ENCODE results near the gene ROS1.
"Not testable (repeated sequence)": the region's sequence is repeated elsewhere in the genome, so short reads cannot be mapped to it uniquely, and the experiment has no call there.

Gene ROS1

DNA sequence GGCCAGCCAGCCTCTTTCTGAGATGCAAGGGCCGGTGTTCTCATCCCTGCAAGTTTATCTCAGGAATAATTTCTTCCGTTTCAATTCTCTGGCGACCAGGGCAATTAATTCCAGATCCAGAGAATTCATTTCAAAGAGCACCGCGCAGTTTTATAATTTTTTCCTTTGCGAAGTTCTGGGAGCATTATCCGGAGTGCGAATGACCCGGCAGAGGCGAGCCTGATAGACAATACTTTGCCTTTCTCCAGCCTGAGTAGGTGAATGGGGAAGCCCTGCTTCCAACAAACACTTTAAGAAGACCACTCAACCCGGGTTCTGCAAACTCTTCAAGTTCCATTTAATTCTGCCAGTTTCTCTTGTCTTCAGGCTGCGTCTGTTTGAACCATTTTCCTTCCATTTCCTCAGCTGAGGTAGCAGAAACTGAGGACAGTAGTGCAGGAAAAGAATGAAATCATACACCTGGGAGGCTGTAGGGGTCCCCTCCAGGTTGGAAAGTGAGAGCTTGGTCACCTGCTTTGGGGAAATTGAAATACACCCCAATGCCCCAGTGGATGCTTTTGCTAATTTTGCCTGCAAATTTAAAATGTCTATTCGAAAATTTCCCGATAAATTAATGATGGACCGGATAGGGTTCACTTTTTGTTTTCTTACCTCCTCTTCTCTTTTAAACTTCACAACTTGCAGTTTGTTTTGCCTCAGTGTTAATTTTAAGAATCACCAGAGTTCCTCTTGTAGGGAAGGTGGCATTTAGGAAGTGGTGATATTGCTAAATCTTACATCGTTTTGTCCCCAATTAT lies 159.3 kb downstream of the ROS1 start:
- no peak for DNase-seq (ENCODE audit: low read depth)

DNA sequence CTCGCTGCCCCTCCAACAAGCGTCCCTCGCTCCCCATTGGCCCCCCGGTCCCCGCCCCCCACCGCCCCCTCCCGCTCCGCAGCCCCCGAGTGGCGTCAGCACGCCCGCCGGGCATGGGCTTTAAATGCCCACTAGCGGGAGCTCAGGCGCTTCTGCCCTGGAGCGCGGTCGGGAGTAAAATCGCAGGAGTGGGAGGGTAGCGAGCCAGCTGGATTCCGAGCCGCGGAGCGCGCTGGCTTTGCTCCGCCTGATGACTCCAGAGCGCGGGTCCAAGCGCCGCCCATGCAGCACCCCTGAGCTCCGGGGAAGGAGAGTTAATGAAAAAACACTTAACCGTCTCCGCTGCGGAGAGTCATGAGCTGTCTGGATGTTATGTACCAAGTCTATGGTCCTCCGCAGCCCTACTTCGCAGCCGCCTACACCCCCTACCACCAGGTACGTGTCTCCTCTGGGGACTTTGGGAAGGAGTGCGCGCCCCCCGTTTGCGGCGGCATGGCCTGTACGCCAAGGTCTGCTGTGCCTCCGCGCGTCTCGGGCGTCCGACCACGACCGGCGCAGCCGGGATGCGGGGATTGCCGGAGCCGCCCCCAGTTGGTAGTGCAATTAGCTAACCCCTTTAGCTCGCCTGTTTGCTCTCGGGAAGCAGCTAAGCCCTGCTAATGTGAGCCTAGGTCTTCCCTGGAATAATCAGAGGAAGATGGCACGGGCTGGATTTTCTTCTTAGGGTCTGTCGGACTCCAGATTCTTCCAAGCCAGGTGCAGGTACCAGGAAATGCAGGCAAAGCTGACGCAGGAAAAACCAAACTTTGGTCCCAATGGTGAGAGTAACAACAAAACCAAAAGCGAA lies 160.1 kb downstream of the ROS1 start, which contains the start of gene VGLL2:
Gene VGLL2 (plus strand): TSS at position 149 of the 847 bp plus-strand sequence. CDS start 206 bp downstream, at position 355.
- DNase-seq (ENCODE audit: low read depth) = no peak

- no peak for DNase-seq (ENCODE audit: low read depth)
Observed at GRCh38 chr6:117264692-117265409, 160.9 kb downstream of the ROS1 start.

DNA sequence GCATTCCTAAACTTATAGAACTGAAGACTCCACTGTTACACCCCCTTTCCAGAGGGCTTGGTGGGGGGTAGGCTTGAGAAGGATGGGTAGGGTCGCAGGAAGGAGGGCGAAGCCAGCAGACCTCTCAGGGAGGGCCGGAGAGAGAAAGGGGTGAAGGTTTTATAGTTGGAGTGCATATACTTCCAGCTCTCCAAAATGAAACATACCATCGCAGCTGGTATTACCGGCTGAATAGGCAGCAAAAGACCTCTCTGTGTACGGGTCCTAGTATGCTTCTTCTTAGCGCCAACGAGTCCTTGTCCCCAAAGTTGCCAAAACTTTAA lies 161.4 kb downstream of the ROS1 start:
- DNase-seq (ENCODE audit: low read depth) = no peak

DNA sequence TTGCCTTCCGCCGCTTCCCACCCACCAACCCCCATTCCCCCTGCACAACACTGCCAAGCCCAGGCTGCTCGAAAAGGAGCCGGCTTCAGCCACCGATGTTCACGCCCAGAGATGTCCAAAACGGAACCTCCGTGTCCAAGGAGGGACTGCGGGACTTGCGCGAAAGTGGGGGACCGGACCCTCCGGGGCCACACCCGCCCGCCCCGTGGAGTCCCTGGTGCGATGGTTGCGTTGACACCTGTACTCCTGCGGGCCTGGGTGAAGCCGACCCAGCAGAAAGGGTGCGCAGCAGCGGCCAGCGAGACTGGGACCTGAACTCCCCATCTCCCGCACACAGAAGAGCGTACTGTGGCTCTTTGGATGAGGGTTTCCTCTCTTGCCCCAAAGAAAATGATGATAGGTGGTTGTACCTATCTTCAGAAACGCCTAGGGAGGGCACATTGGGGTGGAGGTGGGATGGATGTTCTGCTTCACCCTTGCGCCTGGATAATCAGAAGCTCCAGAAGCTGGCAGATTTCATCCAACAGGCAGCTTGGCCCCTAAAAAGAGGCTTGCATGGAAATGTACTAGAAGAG lies 162.3 kb downstream of the ROS1 start:
- no peak for DNase-seq (ENCODE audit: low read depth)

DNA sequence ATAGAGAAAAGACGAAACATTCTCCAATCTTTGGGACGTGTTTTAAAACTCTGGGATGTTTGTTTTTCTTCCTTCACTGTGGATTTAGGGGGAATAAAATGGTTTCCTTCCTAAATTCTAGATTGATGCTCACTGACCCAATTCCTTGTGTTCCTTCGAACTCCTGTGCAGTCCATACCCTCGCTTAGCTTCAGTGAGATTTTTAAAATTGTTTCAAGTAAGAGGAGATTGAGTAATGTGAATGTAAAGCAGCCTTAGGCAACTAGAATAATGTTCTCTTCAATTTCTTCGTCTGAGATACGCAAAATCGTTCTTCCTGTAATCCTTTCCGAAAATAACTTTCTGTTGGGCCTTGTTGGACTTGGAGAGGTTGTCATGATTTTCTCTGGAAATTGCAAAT lies 162.9 kb downstream of the ROS1 start:
- DNase-seq (ENCODE audit: low read depth) = no peak

- DNase-seq (ENCODE audit: low read depth) = no peak
Observed at GRCh38 chr6:117253785-117254184, 172.0 kb downstream of the ROS1 start.

GRCh38 chr6:117244979-117245378 lies 180.8 kb downstream of the ROS1 start:
- DNase-seq (ENCODE audit: low read depth) = not testable (repeated sequence)

DNA sequence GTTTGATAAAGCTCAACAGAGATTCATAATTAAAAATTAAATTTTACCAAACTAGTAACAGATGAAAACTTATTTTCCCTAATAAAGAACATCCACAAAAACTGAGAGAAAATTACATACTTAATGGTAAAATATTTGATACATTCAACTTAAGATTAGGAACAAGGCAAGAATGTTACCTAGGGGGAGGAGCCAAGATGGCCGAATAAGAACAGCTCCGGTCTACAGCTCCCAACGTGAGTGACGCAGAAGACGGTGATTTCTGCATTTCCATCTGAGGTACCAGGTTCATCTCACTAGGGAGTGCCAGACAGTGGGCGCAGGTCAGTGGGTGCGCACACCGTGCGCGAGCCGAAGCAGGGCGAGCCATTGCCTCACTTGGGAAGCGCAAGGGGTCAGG lies 181.2 kb downstream of the ROS1 start:
- DNase-seq (ENCODE audit: low read depth) = not testable (repeated sequence)

All from CMK (cell line).